Measurements from ENCODE around the gene XKR7.
A peak's percentile ranks its signal among the peaks of the same experiment; 100 is the strongest.
"Not testable (repeated sequence)": the region's sequence is repeated elsewhere in the genome, so short reads cannot be mapped to it uniquely, and the experiment has no call there.

The XKR7 gene

DNA sequence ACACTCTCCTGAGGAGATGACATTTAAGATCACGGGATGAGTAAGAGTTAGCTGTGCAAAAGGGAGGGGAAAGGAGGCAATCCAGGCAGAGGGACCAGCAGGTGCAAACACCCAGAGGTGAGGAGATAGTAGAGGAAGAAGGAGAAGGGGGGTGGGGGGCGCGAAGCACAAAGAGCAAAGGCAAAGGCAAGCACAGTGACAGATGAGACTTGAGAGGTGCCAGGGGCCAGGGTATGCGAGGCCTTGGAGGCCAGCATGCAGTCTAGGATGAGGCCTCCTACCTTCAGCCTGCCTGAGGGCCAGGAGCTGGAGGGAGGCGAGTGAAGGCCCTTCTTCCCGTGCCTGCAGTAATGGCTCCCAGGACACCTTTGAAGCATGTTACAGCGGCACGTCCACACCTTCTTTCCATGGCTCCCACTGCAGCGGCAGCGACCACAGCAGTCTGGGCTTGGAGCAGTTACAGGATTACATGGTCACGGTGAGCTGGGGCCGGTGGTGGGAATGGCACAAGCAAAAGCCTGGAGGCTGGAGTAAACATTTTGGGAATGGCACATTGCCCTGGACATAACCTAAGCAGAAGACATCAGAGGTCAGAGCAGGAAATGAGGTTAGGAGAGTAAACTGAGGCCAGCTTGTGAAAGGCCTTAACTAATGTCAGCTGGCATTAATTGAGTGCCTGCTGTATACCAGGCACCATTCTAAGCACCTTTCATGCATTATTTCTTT is 60.9 kb downstream of the XKR7 start:
- no peak overlapping the region for H3K4me3 ChIP-seq (replicated peaks in 1 of 2; ENCODE audit: low read depth in 2 of 2, low read length in 2 of 2)
- TF ChIP-seq, protein P1, sequence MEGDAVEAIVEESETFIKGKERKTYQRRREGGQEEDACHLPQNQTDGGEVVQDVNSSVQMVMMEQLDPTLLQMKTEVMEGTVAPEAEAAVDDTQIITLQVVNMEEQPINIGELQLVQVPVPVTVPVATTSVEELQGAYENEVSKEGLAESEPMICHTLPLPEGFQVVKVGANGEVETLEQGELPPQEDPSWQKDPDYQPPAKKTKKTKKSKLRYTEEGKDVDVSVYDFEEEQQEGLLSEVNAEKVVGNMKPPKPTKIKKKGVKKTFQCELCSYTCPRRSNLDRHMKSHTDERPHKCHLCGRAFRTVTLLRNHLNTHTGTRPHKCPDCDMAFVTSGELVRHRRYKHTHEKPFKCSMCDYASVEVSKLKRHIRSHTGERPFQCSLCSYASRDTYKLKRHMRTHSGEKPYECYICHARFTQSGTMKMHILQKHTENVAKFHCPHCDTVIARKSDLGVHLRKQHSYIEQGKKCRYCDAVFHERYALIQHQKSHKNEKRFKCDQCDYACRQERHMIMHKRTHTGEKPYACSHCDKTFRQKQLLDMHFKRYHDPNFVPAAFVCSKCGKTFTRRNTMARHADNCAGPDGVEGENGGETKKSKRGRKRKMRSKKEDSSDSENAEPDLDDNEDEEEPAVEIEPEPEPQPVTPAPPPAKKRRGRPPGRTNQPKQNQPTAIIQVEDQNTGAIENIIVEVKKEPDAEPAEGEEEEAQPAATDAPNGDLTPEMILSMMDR (IDR thresholded peaks at IDR 0.05; ENCODE audit: low read depth, low read length): no peak
- peak in 1 of 2 donors; percentile 12 for DNase-seq (ENCODE audit: low read depth in 2 of 2)

DNA sequence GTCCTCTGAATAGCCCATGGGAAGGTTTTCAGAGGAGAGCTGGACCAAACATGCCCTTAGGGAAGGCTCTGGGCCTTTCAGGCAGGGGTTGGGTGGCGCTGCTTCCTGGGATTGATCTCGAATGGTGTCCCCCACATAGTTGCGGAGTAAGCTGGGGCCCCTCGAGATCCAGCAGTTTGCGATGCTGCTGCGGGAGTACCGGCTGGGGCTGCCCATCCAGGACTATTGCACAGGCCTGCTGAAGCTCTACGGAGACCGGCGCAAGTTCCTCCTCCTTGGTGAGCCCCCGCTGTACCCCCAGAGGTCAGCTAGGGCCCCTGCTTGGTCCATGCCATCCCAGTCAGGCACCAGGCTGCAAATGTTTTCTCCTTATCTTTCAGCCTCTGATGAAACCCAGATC is 61.6 kb downstream of the XKR7 start:
- DNase-seq (ENCODE audit: low read depth in 2 of 2): no peak
- no peak overlapping the region for H3K4me3 ChIP-seq (replicated peaks in 1 of 2; ENCODE audit: low read depth in 2 of 2, low read length in 2 of 2)
- TF ChIP-seq, protein P1 (IDR thresholded peaks at IDR 0.05; ENCODE audit: low read depth, low read length): no peak

DNA sequence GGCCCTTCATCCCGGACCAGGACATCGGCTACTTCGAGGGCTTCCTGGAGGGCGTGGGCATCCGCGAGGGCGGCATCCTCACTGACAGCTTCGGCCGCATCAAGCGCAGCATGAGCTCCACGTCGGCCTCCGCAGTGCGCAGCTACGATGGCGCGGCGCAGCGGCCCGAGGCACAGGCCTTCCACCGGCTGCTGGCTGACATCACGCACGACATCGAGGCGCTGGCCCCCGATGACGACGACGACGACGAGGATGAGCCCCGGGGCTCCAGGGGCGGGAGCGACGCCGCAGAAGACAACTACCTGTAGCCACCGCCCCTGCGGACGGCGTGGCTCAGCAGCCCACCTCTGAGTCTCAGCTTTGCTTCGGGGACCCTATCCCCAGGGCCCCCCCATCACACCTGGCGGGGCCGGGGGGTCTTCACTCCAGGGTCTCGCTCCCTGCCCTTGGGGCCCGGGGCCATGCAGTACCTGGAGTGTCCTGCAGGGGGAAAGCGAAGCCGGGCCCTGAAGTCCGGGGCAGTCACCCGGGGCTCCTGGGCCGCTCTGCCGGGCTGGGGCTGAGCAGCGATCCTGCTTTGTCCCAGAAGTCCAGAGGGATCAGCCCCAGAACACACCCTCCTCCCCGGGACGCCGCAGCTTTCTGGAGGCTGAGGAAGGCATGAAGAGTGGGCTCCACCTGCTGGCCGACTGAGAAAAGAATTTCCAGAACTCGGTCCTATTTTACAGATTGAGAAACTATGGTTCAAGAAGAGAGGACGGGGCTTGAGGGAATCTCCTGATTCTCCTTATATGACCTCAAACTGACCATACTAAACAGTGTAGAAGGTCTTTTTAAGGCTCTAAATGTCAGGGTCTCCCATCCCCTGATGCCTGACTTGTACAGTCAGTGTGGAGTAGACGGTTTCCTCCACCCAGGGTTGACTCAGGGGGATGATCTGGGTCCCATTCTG is 63.3 kb downstream of the XKR7 start:
- peak overlapping the region; percentile 18 to 19 for H3K4me3 ChIP-seq (replicated peaks in 1 of 2; ENCODE audit: low read depth in 2 of 2, low read length in 2 of 2)
- TF ChIP-seq, protein P1 (IDR thresholded peaks at IDR 0.05; ENCODE audit: low read depth, low read length): peak; percentile 94
- DNase-seq (ENCODE audit: low read depth in 2 of 2): peak; percentile 83 to 87

DNA sequence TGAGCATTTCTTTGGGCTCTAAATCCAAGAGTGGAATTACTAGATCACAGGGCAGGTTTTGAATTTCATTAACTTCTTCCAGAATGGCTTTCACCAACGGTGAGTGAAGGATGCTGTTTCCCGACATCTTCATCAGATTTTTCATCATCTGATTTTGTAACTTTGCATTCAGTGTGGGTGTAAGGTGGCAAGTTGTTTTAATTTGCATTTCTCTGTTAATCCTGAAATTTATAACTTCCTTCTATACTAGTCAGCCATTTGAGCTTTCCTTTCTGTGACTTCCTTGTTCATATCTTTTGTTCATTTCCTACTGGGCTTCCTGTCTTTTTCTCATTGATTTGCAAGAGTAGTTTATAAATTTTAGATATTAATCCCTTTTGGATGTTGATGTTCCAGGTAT is 65.4 kb downstream of the XKR7 start:
- no peak for DNase-seq (ENCODE audit: low read depth in 2 of 2)
- no peak overlapping the region for H3K4me3 ChIP-seq (replicated peaks in 1 of 2; ENCODE audit: low read depth in 2 of 2, low read length in 2 of 2)
- TF ChIP-seq, protein P1 (IDR thresholded peaks at IDR 0.05; ENCODE audit: low read depth, low read length): no peak

DNA sequence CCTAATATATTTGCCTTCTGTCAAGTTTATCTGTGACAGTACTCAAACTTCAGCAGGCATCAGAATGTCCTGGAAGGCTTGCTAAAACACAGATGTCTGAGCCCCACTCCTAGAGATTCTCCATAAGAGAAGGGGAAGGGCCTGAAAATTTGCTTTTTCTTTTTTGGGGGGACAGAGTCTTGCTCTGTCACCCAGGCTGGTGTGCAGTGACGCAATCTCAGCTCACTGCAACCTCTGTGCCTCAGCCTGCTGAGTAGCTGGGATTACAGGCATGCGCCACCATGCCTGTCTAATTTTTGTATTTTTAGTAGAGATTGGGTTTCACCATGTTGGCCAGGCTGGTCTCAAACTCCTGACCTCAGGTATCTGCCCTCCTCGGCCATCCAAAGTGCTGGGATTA is 65.8 kb downstream of the XKR7 start:
- H3K4me3 ChIP-seq (replicated peaks in 1 of 2; ENCODE audit: low read depth in 2 of 2, low read length in 2 of 2); DNase-seq (ENCODE audit: low read depth in 2 of 2): not testable (repeated sequence)

DNA sequence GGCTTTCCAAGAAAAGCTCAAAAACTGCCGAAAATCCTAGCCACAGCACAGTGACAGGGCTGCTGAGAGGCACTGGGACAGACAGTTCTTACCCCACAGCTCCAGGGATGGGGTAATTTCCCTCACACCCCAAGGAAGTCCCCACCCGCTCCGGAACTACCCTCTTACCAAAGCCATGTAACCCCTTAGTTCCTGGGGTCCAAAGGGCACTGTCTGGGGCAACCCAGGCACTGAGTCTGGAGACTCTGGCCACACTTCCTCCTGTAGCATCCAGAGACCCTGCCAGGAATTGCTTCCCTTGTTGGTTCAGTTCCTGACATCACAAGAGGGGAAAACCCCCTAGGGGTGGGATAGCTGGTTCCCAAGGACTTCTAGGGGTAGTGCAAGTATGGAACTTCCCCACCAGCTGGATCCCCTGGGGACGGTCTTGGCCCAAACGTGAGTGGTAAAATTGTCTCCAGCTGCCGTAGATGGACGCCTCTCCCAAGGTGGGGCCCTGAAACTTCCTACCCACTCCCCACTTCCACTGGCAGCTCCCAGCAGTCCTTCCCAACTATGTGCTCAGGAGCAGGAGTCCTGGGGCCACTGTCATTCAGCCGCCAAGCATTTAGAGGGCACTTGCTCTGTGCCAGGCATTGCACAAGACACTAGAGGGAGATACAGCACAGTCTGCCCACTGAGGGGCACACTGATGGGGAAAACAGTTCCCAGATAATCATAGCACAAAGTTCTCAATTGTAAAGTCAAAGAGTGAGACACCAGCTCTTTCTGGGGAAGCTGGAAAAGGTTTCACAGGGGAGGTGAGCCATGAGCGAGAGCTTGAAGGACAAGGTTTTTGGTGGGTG is 66.9 kb downstream of the XKR7 start:
- TF ChIP-seq, protein P1 (IDR thresholded peaks at IDR 0.05; ENCODE audit: low read depth, low read length): no peak
- no peak overlapping the region for H3K4me3 ChIP-seq (replicated peaks in 1 of 2; ENCODE audit: low read depth in 2 of 2, low read length in 2 of 2)
- DNase-seq (ENCODE audit: low read depth in 2 of 2): peak in 1 of 2 donors; percentile 18

Data from cardiac fibroblast (primary cell).